Ascending aorta (tissue), 2 donors: Measurements from ENCODE around the gene ZSWIM5. TPM values are rescaled to one million over a fixed set of nuclear protein-coding genes. Genes with fewer than 3 reads are reported as not detected.

Experiments used
- DNase-seq, 2 donors: peaks; one replicate each; pipeline ENCODE4 v3.0.0-alpha.2; 2019; ENCODE audit warnings: low spot score in 2 of 2
- H3K27ac ChIP-seq, 2 donors: fragments of 200-600 bp; sonication (generic); one replicate each; pipeline ENCODE4 v1.5.1; 2016 to 2017; ENCODE audit warnings: mild to moderate bottlenecking in 1 of 2
- H3K27me3 ChIP-seq: fragments of 200-600 bp; sonication (generic); one replicate; pipeline ENCODE4 v1.5.1; 2017
- H3K36me3 ChIP-seq, 2 donors: fragments of 200-600 bp; sonication (generic); one replicate each; pipeline ENCODE4 v1.5.1; 2016
- H3K4me1 ChIP-seq, 2 donors: fragments of 200-600 bp; sonication (generic); one replicate each; pipeline ENCODE4 v1.5.1; 2016 to 2017; ENCODE audit warnings: mild to moderate bottlenecking in 1 of 2
- H3K4me3 ChIP-seq, 2 donors: fragments of 200-600 bp; sonication (generic); one replicate each; pipeline ENCODE4 v1.5.1; 2016 to 2017; ENCODE audit warnings: mild to moderate bottlenecking in 1 of 2
- H3K9me3 ChIP-seq, 2 donors: fragments of 200-600 bp; sonication (generic); one replicate each; pipeline ENCODE4 v1.5.1; 2016
- CTCF ChIP-seq, 3 experiments: fragments of 200-600 bp in 2 of 3; fragments of 450-650 bp in 1 of 3; sonication (generic) in 2 of 3; IDR thresholded peaks; one replicate each; pipeline ENCODE4 v1.5.1; 2016 to 2019; ENCODE audit warnings: antibody characterized with exemption in 3 of 3, mild to moderate bottlenecking in 1 of 3, moderate library complexity in 1 of 3
- intact Hi-C: fragments of 100-400 bp; cut with DNase I; formaldehyde crosslinking; loops from one replicate; pipeline ENCODE4 v1.15.1; 2023
- total RNA-seq: library from RNA; depleted of rRNA; stranded (reverse); fragments of >200 nt; gene quantifications from one replicate; pipeline ENCODE4 v1.1.0, GENCODE V29; 2016

Gene ZSWIM5
- total RNA-seq, 1 donor from 2014 or later: 1.2 TPM

DNA sequence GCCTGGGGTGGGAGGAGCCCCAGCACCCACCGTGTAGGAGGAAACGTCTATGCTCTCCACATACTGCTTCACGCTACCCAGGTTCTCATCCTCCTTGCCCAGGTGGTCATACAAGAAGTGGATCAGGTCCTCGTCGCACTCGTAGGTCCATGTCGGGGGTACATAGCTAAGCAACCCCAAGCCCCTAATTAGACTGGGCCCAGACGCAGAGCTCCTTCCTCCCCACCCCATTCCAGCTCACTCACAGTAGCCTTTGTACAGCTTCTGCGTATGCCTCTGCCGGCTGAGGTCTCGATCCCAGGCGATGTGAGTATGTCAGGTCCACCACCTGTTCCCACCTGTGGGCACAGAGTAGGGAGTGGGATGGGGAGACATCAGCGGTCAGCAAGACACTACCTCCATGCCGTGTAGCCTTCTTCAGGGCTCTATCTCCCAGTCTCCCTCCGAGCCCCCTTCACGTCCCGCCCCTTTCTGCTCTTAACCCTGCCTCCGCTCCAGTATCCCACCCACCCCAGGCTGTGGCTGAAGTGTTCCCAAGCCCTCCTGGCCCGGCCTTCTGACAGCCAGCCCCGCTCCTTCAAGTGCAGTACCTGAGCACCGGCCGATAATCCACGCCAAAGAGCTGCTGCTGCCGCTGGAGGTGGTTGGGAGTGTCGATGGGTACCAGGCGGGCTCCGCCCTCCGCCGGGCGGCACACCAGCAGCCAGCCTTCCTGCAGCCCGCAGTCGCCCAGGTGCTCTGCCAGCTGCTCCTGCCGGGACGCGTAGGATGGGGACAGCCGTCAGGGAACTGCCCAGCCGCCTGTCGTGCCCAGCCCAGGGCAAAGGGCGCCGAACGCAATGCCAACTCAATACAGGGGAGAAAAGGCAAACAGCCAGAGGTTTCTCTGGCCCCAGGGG lies 196.2 kb downstream of the ZSWIM5 start:
- DNase-seq: no peak
- intact Hi-C loops: loop anchor here (2.0 to 5.0 kb wide), 5 partner anchors 23 to 562 kb away; partner anchors contain the start of genes BEST4, EIF2B3 and RNU5D-1
- Histone ChIP-seq H3K36me3 (peaks cover 44 to 45% of the 10 kb centered on the region in 2 donors), H3K9me3 (no peaks in the 10 kb centered on the region), H3K27ac (peak overlapping the region; percentile 65 to 81), H3K4me1 (peaks cover 20 to 31% of the 10 kb centered on the region in 2 donors), H3K4me3 (peak overlapping the region; percentile 70 to 86), H3K27me3 (no peaks in the 10 kb centered on the region)
- no peak for TF ChIP-seq CTCF (IDR thresholded peaks at IDR 0.05)

DNA sequence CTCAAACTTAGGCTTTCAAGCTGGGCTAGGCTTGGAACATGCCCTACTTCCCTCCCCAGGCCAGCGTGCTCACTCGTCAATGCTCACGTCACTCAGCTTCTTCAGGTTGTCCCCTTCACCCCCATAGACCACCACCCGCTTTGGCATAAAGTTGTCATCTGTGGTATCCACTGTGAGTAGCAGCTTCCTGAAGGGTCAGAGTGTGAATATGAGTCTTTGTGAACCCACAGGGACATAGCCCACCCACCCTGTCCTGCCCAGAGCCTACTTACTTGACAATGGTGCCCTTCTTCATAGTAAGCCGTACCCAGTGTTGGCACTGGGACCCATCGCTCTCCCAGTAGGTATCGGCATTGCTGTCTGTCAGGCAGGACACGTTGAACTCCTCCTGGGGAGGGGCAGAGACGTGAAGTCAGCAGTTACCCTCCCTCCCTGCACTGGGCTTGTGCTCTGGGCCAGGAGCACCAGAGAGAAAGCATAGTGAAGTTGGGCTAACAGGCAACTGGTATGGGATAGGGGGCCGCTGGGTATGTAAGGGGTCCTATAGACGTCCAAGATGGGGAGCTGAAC lies 197.0 kb downstream of the ZSWIM5 start:
- Histone ChIP-seq H3K4me1 (peaks cover 20 to 31% of the 10 kb centered on the region in 2 donors), H3K9me3 (no peaks in the 10 kb centered on the region), H3K4me3 (peak overlapping the region; percentile 70 to 86), H3K27me3 (no peaks in the 10 kb centered on the region), H3K36me3 (peaks cover 52 to 53% of the 10 kb centered on the region in 2 donors), H3K27ac (peak overlapping the region; percentile 14 to 65)
- no peak for TF ChIP-seq CTCF (IDR thresholded peaks at IDR 0.05)
- no peak for DNase-seq
- intact Hi-C loops: no loop called here

- peaks cover 61 to 62% of the 10 kb centered on the region in 2 donors for H3K36me3 ChIP-seq
- no peaks in the 10 kb centered on the region for H3K27me3 ChIP-seq
- intact Hi-C loops: no loop called here
- peaks cover 20 to 29% of the 10 kb centered on the region in 2 donors for H3K4me1 ChIP-seq
- H3K27ac ChIP-seq: peak overlapping the region in 1 of 2 donors; percentile 14
- TF ChIP-seq CTCF (IDR thresholded peaks at IDR 0.05): no peak
- H3K9me3 ChIP-seq: no peaks in the 10 kb centered on the region
- H3K4me3 ChIP-seq: no peak overlapping the region
- no peak for DNase-seq
Measured at GRCh38 chr1:45008516-45008915, 197.9 kb downstream of the ZSWIM5 start.

GRCh38 chr1:45008076-45008475 lies 198.3 kb downstream of the ZSWIM5 start:
- no peak for DNase-seq
- Histone ChIP-seq H3K9me3 (no peaks in the 10 kb centered on the region), H3K4me1 (peaks cover 19 to 24% of the 10 kb centered on the region in 2 donors), H3K27me3 (no peaks in the 10 kb centered on the region), H3K4me3 (no peak overlapping the region), H3K27ac (no peak overlapping the region), H3K36me3 (peaks cover 65 to 66% of the 10 kb centered on the region in 2 donors)
- intact Hi-C loops: no loop called here
- TF ChIP-seq CTCF (IDR thresholded peaks at IDR 0.05): no peak

GRCh38 chr1:45007311-45007710 lies 199.1 kb downstream of the ZSWIM5 start:
- intact Hi-C loops: no loop called here
- peaks cover 73 to 74% of the 10 kb centered on the region in 2 donors for H3K36me3 ChIP-seq
- peaks cover 11 to 19% of the 10 kb centered on the region in 2 donors for H3K4me1 ChIP-seq
- no peak for TF ChIP-seq CTCF (IDR thresholded peaks at IDR 0.05)
- no peak for DNase-seq
- H3K9me3 ChIP-seq: no peaks in the 10 kb centered on the region
- no peak overlapping the region for H3K4me3 ChIP-seq
- no peaks in the 10 kb centered on the region for H3K27me3 ChIP-seq
- no peak overlapping the region for H3K27ac ChIP-seq
